ENCODE data around the gene NIPBL.
"Not testable (repeated sequence)": the region's sequence is repeated elsewhere in the genome, so short reads cannot be mapped to it uniquely, and the experiment has no call there.

The NIPBL gene

DNA sequence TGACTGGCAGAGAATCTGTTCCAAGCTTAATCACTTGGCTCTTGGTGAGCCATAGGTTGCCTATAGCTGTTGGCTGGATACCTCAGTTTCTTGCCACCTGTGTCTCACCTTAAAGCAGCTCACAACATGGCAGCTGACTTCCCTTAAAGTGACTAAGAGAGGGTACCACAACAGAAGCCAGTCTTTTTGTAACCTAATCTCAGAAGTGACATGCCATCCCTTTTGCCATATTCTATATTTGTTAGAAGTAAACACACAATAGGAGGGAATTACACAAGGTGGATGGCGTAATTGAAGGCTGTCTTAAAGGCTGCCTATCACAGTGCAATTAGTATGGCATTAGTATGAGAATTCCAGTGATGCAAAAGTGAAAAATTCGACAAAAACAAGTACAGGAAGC is 28.1 kb downstream of the NIPBL start:
- DNase-seq, result no peak

DNA sequence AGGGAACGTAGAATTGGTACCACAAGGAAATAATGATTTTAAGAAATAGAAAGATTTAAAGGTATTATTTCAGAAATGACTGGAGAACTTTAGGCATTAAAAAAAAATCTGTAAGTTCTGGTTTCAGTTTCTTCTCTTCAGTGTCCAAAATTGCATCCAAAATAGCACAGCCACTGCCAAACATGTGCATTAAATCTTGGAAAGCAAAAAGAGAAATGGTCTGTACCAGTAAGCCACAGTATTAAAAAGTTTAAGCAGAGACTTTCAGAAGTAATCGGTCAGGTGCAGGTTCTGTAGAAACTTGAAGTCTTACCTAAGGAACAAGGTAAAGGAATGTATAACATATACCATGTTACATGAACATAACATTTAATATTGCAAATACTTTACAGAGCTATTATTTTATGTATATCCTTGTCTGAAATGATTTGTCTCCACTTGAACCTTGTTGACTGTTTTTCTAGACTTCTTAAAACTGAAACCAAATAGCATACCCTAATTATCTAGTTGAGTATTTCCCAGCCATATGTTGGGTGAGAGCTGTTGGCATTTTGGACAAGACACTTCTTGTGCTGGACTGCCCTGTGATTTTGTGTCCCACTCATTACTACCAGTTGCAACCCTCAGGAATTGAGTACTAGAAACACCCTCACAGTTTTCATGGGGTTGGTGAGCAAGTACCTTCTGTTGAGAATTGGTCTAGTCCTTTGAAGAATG is 32.1 kb downstream of the NIPBL start:
- no peak for DNase-seq

- no peak for DNase-seq
These were observed 39.1 kb downstream of the NIPBL start for GRCh38 chr5:36915653-36916052.

- DNase-seq, result not testable (repeated sequence)
These were observed 40.0 kb downstream of the NIPBL start for GRCh38 chr5:36916614-36917013.

GRCh38 chr5:36917358-36917757 is 40.8 kb downstream of the NIPBL start:
- DNase-seq, result not testable (repeated sequence)

- no peak for DNase-seq
These were observed 42.7 kb downstream of the NIPBL start for GRCh38 chr5:36919238-36919637.

GRCh38 chr5:36919650-36920049 is 43.1 kb downstream of the NIPBL start:
- DNase-seq, result no peak

DNA sequence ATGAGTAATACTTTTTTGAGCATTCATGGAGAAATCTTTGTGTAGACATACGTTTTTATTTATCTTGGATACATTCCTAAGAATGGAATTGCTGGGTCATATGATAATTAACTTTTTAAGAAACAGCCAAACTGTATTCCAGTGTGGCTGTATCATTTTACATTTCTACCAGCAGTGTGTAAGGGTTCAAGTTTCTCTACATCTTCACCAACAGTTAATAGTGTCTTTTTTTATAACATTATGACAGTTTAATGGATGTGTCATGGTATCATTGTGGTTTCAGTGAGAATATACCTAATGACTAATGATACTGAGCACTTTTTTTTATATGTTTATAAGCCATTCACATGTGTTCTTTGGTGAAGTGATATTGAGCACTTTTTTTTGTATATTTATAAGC is 52.4 kb downstream of the NIPBL start:
- no peak for DNase-seq

DNA sequence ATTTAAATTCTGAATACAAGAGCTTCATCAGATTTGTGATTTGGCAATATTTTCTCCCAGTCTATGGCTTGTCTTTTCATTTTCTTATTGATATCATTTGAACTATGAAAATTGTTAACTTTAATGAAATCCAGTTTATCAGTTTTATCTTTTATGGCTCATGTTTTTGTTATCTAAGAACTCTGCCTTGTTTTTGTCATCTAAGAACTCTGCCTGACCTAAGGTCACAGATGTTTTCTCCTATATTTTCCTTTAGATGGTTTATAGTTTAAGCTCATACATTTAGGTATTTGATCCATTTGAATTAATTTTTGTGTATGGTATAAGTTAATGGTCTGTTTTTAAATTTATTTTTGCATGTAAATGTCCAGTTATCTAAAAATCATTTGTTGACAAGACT is 52.9 kb downstream of the NIPBL start:
- no peak for DNase-seq

DNA sequence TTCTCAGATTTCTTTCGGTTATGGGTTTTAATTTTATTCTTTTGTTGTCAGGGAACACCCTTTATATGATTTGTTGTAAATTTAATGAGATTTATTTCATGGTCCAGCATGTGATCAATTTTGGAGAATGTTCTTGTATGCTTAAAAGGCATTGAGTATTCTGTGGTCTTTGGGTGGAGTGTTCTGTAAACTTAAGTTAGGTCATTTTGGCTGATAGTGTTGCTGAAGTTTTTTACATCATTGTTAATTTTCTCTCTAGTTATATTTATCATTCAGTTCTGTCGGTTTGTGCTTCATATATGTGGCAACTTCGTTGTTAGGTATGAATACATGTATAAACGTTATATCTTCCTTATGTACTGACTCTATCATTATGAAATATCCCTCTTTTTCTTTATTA is 55.5 kb downstream of the NIPBL start:
- DNase-seq, result no peak

DNA sequence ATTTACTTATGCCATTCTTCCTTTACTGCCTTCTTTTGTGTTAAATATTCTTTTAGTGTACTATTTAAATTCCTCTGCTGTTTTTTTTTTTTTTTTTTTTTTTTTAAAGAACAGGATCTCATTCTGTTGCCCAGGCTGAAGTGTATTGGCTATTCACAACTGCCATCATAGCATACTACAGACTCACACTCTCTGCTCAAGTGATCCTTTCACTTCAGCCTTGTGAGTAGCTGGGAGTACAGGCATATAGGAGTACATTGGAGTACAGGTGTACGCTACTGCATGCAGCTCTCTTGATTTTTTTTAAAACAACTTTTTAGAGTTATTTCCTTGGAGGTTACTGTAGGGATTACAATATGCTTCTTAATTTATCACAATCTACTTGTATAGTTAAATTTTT is 56.1 kb downstream of the NIPBL start:
- DNase-seq, result no peak

- DNase-seq, result no peak
These were observed 58.3 kb downstream of the NIPBL start for GRCh38 chr5:36934740-36935356.

DNA sequence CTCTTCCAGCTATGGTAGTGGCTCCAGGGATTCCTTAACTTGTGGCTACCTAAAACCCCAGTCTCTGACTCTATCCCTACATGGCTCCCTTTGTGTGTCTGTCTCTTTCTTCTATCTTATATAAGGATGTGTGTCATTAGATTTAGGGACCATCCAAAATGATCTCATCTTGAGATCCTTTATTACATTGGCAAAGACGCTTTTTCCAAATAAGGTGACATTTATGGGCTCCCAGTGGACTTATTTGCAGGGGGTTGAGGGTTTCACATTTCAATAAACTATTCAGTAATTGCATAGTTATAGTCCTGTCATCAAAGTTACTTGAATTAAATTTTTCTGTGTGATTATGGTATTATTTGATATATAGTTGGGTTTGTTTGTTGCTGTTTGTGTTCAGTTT is 59.2 kb downstream of the NIPBL start:
- DNase-seq, result no peak

- no peak for DNase-seq
These were observed 59.7 kb downstream of the NIPBL start for GRCh38 chr5:36936309-36936708.

- no peak for DNase-seq
These were observed 61.6 kb downstream of the NIPBL start for GRCh38 chr5:36938129-36938528.

DNA sequence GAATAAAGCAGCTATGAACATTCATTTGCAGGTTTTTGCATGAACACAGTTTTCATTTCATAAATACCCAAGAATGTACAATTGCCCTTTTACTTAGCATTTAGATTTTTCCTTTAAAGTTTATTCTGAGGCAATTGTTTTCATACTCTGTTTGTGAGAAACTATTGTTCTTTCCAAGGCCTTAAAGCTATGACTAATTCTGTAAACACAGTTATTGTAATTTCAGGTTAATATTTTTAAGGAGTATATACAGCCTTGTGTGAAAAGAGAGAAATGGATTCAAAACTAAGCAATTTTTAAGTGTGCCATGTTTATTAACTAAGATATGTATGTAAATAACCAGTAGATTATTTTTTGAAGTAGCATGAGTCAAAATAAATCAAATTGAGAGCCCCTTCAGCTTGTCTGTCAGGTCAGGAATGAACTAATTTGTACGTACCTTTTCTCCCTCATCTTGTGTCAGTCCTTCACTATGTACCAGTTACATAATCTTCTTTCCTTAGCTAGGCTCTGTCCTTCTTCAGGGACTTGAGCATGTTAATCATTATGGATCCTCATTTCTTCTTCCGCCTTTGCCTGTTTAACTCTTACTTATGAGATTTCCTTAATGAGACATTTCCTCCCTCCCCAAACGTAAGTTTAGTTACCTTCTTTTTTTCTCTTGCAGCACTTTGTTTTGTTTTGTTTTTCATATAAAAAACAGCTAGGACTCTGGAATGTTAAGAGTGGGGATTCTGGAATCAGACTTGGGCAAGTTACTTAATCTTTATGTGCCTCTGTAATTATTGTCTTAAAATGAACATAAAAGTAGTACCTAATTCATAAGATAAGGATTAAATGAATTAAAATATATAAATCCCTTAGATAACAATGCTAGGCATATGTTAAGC is 63.6 kb downstream of the NIPBL start:
- DNase-seq, result no peak

- DNase-seq, result no peak
These were observed 67.0 kb downstream of the NIPBL start for GRCh38 chr5:36943584-36943983.

GRCh38 chr5:36944024-36944423 is 67.5 kb downstream of the NIPBL start:
- DNase-seq, result no peak

GRCh38 chr5:36944607-36945225 is 68.1 kb downstream of the NIPBL start:
- DNase-seq, result no peak

DNA sequence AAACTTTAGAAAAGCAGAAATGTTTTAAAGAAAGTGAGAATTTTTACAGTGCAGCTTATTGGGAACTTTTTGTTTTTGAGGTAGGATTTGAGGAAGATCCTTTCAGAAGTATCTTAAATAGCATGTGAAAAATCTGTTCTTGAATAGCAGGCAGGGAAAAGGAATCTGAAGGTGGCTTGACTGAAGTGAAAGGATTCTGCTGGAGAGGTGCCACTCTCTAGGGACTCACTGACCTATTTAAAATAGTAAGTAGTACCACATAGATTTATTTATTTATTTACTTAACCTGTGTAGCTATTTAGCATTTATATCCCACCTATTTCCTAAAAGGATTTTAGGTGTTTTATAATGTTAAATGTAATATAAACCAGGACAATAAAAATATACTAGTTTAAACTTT is 69.1 kb downstream of the NIPBL start:
- DNase-seq, result no peak

DNA sequence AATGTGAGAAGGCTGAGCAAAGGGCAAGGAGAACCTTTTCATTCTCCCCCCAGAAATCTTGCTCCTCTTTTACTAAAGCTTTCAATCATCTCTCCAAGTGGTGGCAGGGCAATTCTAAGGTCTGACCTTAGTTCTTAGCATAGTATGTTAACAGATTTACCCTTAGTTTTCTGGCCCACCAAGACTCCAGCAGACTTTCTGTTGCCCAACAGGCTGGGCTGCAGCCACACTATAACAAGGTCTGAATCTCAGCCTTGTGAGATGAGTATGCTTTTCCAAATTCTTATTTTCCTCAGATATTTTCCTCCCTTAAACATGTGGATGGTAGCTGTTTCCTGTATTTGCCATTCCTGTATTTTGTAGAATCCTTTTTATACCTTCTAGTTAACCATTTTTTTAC is 69.5 kb downstream of the NIPBL start:
- no peak for DNase-seq

- no peak for DNase-seq
These were observed 71.5 kb downstream of the NIPBL start for GRCh38 chr5:36948041-36948440.

GRCh38 chr5:36948650-36949049 is 72.1 kb downstream of the NIPBL start:
- DNase-seq, result no peak

Data from activated CD4-positive, alpha-beta T cell treated with anti-CD3 and anti-CD28 coated beads, Interleukin-2, amount 50 U/mL, for 4 hours (primary cell).